Ovary (tissue), 3 donors: ENCODE data around the gene LYPD4.

ENCODE experiments used
- EP300 ChIP-seq: sonication (generic); formaldehyde crosslinking; IDR thresholded peaks from one replicate; pipeline ENCODE4 v1.6.1; 2017; ENCODE audit warnings: antibody characterized with exemption
- TF ChIP-seq, protein P1 (sequence below), 3 donors: fragments of 450-650 bp in 2 of 3; fragments of 200-600 bp in 1 of 3; IDR thresholded peaks; one replicate each; pipeline versions ENCODE4 v1.5.1 to v1.8.0; 2016 to 2022; ENCODE audit warnings: antibody characterized with exemption in 3 of 3, mild to moderate bottlenecking in 1 of 3
- donor health status: DM: no; HTN: no; CAD: no.

GRCh38 chr19:41870401-41870873 lies 26.0 kb upstream of the LYPD4 start:
- TF ChIP-seq, protein P1, sequence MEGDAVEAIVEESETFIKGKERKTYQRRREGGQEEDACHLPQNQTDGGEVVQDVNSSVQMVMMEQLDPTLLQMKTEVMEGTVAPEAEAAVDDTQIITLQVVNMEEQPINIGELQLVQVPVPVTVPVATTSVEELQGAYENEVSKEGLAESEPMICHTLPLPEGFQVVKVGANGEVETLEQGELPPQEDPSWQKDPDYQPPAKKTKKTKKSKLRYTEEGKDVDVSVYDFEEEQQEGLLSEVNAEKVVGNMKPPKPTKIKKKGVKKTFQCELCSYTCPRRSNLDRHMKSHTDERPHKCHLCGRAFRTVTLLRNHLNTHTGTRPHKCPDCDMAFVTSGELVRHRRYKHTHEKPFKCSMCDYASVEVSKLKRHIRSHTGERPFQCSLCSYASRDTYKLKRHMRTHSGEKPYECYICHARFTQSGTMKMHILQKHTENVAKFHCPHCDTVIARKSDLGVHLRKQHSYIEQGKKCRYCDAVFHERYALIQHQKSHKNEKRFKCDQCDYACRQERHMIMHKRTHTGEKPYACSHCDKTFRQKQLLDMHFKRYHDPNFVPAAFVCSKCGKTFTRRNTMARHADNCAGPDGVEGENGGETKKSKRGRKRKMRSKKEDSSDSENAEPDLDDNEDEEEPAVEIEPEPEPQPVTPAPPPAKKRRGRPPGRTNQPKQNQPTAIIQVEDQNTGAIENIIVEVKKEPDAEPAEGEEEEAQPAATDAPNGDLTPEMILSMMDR (IDR thresholded peaks at IDR 0.05), result no peak
- TF ChIP-seq EP300, result no peak
